ENCODE results near the gene TCF4. TPM values are rescaled to one million over a fixed set of nuclear protein-coding genes. Genes with fewer than 3 reads are reported as not detected.

TCF4 gene
- total RNA-seq, 1 donor from 2014 or later: 62.8 TPM

DNA sequence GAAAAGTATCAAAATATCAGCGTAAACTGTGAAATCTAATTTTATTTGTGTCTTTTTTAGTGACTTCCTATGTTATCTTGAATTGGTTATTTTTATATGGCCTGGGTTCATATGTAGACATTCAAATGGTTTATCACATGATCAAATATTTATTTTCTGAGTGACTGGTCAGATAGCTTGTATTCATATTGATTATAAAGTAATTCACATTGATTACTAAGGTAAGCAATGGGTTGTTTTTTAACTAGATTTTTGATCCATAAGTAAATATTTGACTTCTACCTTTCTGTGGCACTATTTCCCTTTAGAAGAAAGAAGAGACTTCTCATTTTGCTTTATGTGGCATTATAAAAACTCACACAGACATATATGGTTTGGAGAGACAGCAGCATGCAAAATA is 260.5 kb downstream of the TCF4 start:
- DNase-seq (no peak), ATAC-seq (no peak)
- intact Hi-C loops (cut with micrococcal nuclease): loop anchor here (5.0 to 10.0 kb wide), 3 partner anchors 63 to 257 kb away; partner anchors contain the start of gene TCF4

- intact Hi-C loops (cut with micrococcal nuclease): loop anchor here (5.0 to 10.0 kb wide), 3 partner anchors 61 to 259 kb away; partner anchors contain the start of gene TCF4
- no peak for DNase-seq
- ATAC-seq: no peak
Observed at GRCh38 chr18:55326134-55326533, 261.9 kb downstream of the TCF4 start.

- intact Hi-C loops (cut with micrococcal nuclease): loop anchor here (10.0 kb wide), 2 partner anchors 59 to 261 kb away; partner anchors contain the start of gene TCF4
- no peak for ATAC-seq
Observed at GRCh38 chr18:55324166-55324565, 263.8 kb downstream of the TCF4 start.

DNA sequence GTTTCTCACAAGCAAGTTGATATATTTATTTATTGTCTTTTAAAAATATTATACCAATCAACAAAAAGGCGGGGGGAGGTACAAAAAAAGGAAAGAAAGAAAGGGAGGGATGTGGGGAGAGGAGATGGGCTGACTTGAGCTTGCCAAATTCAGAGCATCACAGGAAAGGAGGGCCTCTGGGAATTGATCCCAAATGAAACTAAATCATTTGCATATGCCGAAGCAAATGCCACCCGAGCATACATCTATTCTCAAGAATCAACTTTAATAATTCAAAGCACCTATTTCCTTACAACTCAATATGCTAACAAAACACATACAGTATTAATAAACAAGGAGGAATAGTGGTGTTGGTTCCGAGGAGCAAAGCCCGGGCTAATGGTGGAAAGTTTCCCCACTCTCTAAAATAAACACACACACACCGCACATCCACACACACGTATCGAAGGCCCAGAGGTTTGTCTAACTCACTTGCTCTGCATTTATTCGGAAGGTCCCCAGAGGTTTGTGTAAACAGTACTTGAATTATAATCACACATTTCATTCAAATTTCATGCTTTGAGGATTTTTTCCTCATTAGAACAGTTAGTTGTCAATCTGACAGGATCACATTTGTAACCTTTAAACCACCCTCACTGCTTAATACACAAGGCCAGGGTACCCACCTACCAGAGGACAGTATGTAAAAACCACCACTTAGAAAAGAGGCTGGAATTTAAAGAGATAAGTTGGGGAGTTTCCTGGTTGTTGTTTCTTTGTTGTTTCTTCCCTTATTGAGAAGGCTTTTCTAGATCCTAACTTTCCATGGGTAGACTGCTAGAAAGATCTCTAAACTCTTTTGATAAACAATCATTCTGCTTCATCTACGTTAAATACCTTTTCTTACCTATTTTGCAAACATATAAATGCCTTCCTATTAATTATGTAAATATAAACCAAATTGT is 264.7 kb downstream of the TCF4 start:
- intact Hi-C loops (cut with micrococcal nuclease): loop anchor here (10.0 kb wide), 2 partner anchors 59 to 261 kb away; partner anchors contain the start of gene TCF4
- peak; percentile 13 for ATAC-seq

More at GRCh38 chr18:55324166-55324565, 263.8 kb downstream of the TCF4 start:
- no peak for DNase-seq

GRCh38 chr18:55322178-55322735 is 265.7 kb downstream of the TCF4 start:
- intact Hi-C loops (cut with micrococcal nuclease): loop anchor here (10.0 kb wide), 2 partner anchors 57 to 263 kb away; partner anchors contain the start of gene TCF4
- DNase-seq (peak; percentile 88), ATAC-seq (peak; percentile 87)

More for the DNA sequence above, 264.7 kb downstream of the TCF4 start:
- DNase-seq: no peak

- intact Hi-C loops (cut with micrococcal nuclease): loop anchor here (10.0 kb wide), 2 partner anchors 57 to 263 kb away; partner anchors contain the start of gene TCF4
- DNase-seq (peak; percentile 97), ATAC-seq (peak; percentile 92)
Observed at GRCh38 chr18:55321265-55322177, 266.5 kb downstream of the TCF4 start.

- intact Hi-C loops (cut with micrococcal nuclease): loop anchor here (10.0 kb wide), 2 partner anchors 56 to 264 kb away; partner anchors contain the start of gene TCF4
- ATAC-seq (no peak), DNase-seq (no peak)
Observed at GRCh38 chr18:55320424-55321264, 267.3 kb downstream of the TCF4 start.

- ATAC-seq: no peak
- intact Hi-C loops (cut with micrococcal nuclease): loop anchor here (10.0 kb wide), 2 partner anchors 55 to 265 kb away; partner anchors contain the start of gene TCF4
- DNase-seq: no peak
Observed at GRCh38 chr18:55319459-55320193, 268.4 kb downstream of the TCF4 start.

DNA sequence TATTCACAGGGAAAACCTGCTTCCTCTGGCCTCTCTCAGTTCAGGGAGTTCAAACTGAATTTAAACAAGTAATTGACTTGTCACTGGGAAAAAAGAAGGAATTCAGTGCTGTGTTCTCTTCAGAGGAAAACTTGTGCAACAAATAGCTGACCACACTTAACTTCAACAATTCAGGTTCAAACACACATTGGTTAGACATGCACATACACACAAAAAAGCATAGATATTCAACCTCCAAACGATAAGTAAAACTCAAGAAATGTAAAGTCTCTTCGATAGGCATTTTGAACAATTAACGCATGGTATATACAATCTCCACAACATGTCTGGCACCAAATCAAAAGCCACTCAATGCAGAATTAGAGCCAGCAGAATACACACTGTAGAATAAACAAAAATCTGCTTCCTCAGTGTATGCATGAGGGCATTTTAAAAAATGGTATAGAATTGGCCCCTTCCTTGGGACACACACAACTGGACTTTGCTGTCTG is 269.0 kb downstream of the TCF4 start:
- ATAC-seq (no peak), DNase-seq (no peak)
- intact Hi-C loops (cut with micrococcal nuclease): no loop called here

DNA sequence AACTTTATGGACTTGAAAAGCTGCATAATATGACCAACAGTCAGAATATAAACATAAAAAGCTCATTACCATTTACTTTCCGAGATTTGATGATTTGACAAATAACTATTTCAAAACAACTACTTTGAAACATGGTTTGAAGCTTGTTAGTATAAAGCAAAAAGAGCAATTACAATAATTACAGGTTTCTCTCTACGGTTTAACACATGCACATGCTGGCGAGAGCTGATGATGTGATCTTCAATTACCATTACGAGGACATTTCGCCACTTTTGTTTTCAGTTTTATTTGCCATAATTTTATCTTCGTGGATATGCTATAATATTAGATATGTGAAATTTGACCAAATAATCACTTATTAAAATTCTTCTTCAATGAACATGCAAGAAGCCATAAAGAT is 270.1 kb downstream of the TCF4 start:
- intact Hi-C loops (cut with micrococcal nuclease): no loop called here
- DNase-seq: no peak
- no peak for ATAC-seq

DNA sequence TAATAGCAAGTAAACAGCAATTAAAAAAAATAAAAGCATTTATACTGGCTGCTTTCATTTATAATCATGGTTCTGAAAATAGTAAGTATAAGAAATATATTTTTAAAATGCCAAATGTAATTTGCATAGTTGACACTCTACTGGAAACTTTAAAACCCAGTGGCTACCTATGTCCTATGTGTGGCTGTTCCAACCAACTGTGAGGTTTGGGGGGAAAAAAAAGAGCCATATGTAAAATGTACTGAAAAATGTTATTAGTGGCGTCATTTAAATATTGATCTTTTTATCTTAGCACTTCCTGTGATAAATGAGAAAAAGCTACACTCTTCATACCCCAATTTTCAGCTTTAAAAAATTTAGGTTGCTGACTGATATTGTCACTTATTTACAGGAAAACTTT is 270.7 kb downstream of the TCF4 start:
- DNase-seq (no peak), ATAC-seq (no peak)
- intact Hi-C loops (cut with micrococcal nuclease): no loop called here

- no peak for ATAC-seq
- no peak for DNase-seq
- intact Hi-C loops (cut with micrococcal nuclease): no loop called here
Observed at GRCh38 chr18:55316486-55317184, 271.4 kb downstream of the TCF4 start.

- ATAC-seq: no peak
- no peak for DNase-seq
- intact Hi-C loops (cut with micrococcal nuclease): no loop called here
Observed at GRCh38 chr18:55314615-55315237, 273.3 kb downstream of the TCF4 start.

- ATAC-seq (no peak), DNase-seq (no peak)
- intact Hi-C loops (cut with micrococcal nuclease): no loop called here
Observed at GRCh38 chr18:55314031-55314430, 274.0 kb downstream of the TCF4 start.

DNA sequence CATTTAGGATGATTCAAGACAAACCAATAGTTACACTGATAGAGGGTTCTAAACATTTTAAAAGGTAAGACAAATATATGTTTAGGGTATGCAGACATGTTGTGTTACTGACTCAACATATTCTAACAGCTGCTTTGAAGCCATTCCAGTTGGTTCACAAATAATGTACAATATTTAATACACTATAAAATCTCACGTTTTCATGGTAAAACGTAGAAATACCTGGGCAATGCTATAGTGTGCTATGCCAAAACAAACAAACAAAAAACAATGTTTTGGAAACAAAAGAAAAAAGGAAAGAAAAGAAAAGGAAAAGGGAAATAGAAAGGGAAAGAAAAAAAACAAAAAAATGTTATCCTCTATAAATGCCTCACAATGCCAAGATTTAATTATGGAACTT is 277.1 kb downstream of the TCF4 start:
- DNase-seq: no peak
- no peak for ATAC-seq
- intact Hi-C loops (cut with micrococcal nuclease): no loop called here

GRCh38 chr18:55310044-55310676 is 277.8 kb downstream of the TCF4 start:
- intact Hi-C loops (cut with micrococcal nuclease): no loop called here
- DNase-seq (no peak), ATAC-seq (no peak)
